B cell (primary cell): ENCODE results near the gene DNAH2.

Experiments
- EZH2 ChIP-seq: IDR thresholded peaks from 2 replicates; pipeline ENCODE4 v1.6.1; 2012; ENCODE audit warnings: borderline replicate concordance, low read depth, mild to moderate bottlenecking, moderate library complexity, low read length; ENCODE audit not compliant: insufficient read depth, poor library complexity, severe bottlenecking
- TF ChIP-seq, protein P1 (sequence below): fragments of 200-600 bp; IDR thresholded peaks from one replicate; pipeline ENCODE4 v1.8.0; 2022; ENCODE audit warnings: antibody characterized with exemption, mild to moderate bottlenecking

GRCh38 chr17:7830616-7831015, 113.1 kb downstream of the DNAH2 start:
- TF ChIP-seq, protein P1, sequence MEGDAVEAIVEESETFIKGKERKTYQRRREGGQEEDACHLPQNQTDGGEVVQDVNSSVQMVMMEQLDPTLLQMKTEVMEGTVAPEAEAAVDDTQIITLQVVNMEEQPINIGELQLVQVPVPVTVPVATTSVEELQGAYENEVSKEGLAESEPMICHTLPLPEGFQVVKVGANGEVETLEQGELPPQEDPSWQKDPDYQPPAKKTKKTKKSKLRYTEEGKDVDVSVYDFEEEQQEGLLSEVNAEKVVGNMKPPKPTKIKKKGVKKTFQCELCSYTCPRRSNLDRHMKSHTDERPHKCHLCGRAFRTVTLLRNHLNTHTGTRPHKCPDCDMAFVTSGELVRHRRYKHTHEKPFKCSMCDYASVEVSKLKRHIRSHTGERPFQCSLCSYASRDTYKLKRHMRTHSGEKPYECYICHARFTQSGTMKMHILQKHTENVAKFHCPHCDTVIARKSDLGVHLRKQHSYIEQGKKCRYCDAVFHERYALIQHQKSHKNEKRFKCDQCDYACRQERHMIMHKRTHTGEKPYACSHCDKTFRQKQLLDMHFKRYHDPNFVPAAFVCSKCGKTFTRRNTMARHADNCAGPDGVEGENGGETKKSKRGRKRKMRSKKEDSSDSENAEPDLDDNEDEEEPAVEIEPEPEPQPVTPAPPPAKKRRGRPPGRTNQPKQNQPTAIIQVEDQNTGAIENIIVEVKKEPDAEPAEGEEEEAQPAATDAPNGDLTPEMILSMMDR, result no peak
- TF ChIP-seq EZH2, result no peak
